HG03460 (cell line): Measurements from ENCODE around the gene DNM3.
A peak's percentile ranks its signal among the peaks of the same experiment; 100 is the strongest.

Source experiments
- ATAC-seq: cut with Tn5 transposase; IDR thresholded peaks from one replicate; pipeline ENCODE4 v1.9.1; 2021; ENCODE audit not compliant: unreplicated experiment

DNM3 gene

DNA sequence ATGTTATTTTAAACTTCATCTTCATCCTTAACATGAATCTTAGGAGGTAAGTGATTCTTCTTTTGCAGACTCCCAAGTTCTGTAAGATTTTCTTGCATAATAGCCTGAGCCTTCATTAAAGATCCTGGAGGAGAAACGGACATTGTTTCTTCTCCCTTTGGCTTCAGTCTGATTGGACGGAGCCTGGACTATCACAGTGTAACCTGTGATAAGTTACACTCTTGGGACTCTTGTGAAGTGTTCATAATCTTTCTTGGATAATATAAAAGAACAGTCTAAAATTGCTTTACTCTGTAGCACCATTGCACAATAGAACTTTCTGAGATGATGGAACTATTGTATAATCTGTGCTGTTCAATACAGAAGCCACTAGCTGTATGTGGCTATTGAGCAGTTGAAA lies 244.8 kb downstream of the DNM3 start:
- no peak for ATAC-seq

DNA sequence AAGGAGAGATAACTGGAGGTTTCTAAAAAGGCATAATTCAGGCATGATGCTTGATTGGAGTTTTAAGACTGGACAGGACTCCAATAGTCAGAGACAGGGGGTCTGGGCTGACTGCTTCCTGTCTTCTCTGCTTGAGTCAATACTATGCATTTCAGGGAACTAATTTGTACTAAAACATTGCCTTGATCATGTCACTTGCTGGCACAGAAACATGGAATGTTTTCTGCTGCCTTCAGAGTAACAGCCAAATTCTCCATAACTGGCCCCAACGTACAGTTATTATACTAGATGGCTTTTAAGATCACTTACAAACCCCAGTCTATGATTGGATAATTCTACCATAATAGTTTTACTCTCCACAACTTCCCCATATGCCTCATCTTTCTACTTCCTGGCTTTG lies 247.0 kb downstream of the DNM3 start:
- ATAC-seq, result no peak

GRCh38 chr1:172089768-172090510 lies 248.6 kb downstream of the DNM3 start:
- ATAC-seq, result no peak

- no peak for ATAC-seq
These were observed 249.2 kb downstream of the DNM3 start for GRCh38 chr1:172090511-172090817.

- no peak for ATAC-seq
These were observed 254.5 kb downstream of the DNM3 start for GRCh38 chr1:172095846-172096245.

- no peak for ATAC-seq
These were observed 263.9 kb downstream of the DNM3 start for GRCh38 chr1:172105230-172105629.

DNA sequence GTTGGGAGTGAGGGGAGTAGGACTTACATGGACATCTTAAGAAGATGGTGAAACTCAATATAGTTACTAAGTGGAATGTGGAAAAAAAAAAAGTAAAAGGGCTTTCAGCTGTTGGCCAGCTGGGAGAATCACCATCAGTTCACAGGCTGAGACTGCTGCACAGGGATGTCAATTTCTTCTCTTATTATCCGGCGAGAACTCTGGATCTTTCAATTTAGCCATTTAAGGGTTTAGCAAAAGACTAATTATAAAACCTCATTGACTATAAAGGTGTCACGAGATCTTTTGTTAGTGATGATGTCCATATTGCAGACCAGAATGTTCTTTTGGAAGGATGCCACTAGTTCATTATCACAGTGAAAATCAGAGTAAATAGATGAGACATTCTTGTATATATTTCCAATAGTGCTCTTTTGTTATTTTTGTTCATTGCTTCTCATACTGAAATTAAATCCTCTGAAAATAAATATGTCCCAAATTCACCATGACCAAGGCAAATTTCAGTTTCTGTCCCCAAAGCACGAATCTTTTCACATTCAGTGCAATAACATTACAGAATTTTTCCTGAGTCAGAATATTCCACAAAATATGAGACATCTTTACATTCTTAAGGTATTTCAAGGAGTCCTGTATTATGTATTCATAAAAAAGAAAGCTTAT lies 266.1 kb downstream of the DNM3 start:
- no peak for ATAC-seq

DNA sequence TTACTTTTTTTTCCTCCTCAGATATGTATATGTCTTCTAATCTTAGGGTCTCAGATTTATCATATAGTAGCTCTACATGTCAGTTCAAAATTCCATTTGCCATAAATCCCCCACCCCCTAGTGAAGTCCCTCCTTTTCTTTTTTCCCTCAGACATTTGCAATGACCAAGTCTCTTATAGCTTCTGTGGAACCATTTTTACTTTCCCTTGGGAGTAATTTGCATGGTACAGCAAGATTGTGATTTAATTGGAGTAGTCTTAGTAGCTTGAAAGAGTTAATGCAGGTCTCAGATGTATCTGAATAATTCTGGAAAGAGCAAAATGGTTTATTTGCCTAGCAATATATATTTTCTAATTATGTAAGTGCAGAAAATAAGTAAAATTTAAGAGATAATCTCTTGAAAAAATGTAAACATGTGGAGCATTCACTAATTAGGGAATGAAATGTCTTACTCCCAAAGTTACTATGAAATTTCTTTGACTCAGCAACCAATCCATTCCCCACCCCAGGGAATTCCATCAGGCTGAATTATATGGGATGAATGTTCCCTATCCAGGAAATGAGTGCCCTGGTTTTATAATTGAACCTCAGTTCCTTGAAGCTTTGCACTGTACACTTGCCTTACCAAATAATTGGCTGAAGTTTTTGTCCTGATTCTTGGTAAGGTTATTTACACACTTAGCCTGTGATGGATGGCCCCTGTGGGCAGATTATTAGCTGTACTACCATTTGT lies 267.0 kb downstream of the DNM3 start:
- ATAC-seq, result no peak

DNA sequence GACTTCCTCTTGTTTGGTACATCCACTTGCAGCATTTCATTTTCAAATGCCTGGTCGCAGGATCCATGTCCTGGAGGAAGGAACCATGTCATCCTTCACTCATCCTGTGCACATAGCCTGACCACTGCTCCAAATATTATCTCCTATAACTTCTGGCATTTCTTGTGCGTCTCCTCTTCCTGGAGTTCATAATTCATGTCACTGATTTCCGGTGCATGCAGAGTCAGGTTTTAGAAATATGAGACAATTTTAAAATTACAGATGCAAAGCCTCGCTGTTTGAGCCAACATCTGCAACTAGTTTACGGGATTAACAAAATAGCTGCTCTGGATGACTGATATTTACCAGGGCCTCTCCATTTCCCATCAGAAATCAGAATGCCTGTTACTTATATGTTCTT lies 268.1 kb downstream of the DNM3 start:
- no peak for ATAC-seq

DNA sequence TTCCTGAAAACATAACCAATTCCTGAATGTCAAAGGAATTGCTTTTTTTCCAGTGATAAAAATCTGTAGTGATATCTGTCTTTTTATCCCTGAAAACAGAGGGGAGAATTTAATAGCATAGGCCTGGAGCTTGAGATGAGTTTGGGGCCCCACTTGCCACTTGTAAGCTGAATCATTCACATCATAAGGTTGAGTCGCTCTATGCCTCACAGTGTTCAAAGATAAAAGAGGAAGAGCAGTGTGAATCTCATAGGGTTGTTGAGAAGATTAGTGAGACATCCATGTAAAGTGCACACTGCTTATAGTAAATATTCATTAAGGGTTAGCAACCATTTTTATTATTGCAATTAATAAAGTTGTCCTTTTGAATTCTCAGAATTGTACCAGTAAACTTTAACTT lies 271.3 kb downstream of the DNM3 start:
- no peak for ATAC-seq

- peak; percentile 78 for ATAC-seq
These were observed 276.5 kb downstream of the DNM3 start for GRCh38 chr1:172117800-172118199.

DNA sequence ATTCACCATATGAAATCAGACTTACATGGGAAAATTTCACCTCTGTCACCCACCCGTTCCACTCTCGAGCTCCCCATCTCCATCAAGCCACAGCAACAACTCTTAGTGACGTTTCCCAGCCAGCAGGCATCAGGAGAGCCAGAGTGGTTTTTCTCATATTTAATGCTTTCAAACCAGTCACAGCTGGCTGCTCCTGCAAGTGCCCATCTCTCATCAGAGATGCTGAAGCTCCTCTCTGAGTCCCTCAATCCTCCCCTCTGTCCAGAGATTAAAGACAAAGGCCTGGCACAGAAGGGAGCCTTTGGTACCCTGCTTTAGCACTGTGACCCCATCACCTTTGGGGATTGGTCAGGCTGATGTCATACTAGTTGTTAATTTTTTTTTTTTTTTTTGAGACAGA lies 277.3 kb downstream of the DNM3 start:
- no peak for ATAC-seq

GRCh38 chr1:172119184-172119583 lies 277.9 kb downstream of the DNM3 start:
- ATAC-seq, result no peak

GRCh38 chr1:172120381-172120780 lies 279.1 kb downstream of the DNM3 start:
- ATAC-seq, result no peak

DNA sequence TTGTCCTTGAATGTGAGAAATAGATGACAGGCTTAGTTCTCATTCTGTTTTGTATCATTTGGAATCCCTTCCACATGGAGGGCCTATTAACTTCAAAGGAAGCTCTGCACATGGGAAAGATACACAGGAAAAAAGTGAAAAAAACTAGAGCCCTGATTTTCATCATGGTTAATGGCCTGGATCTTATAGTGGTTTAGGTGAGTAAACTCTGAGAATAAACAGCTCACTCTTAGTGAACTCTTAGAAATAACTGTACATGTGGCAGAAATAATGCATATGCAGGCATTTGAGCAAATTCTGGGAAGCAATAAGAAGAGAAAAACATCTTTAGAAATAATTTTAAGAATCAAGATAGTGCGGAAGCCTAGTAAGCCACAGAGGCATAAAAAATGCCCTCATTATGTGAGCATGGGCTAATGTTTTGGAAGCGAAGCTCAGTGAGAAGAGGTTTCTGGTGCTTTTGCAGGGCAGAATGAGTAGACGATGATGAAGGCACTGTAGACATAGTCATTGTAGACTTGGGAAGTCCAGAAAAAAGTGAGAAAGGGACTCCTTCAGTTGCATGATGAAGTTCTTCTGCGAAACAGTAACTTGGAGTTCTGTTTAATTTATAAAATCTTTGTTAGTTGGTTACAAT lies 279.9 kb downstream of the DNM3 start:
- ATAC-seq, result no peak

- ATAC-seq, result no peak
These were observed 281.1 kb downstream of the DNM3 start for GRCh38 chr1:172122381-172122780.

DNA sequence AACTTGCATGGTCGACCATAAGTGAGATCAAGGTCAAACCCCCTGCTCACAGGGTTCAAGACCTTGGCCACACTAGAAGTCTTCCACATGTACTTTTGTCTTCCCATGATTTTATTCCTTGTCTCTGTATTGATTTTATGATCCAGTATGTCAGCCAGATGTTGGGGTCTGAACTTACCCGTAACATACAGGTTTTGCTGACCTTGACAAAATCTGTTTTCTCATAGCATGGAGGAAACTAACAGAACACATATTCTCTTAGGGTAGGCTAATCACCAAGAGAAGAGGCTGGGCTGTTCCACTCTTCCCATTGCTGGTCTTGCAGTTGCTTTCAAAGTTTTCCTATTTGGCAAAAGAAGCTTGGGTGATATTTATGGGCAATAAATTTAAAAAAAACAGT lies 284.0 kb downstream of the DNM3 start:
- ATAC-seq, result no peak

- no peak for ATAC-seq
These were observed 284.6 kb downstream of the DNM3 start for GRCh38 chr1:172125812-172126430.

- no peak for ATAC-seq
These were observed 291.5 kb downstream of the DNM3 start for GRCh38 chr1:172132836-172133235.

GRCh38 chr1:172134087-172134731 lies 292.9 kb downstream of the DNM3 start:
- ATAC-seq, result no peak
